GM19455 (cell line): ENCODE measurements around the gene ZNF688.
A peak's percentile ranks its signal among the peaks of the same experiment; 100 is the strongest.
"Not testable (repeated sequence)": the region's sequence is repeated elsewhere in the genome, so short reads cannot be mapped to it uniquely, and the experiment has no call there.

Experiments
- ATAC-seq: cut with Tn5 transposase; IDR thresholded peaks from one replicate; pipeline ENCODE4 v1.9.1; 2021; ENCODE audit not compliant: unreplicated experiment

ZNF688 gene

GRCh38 chr16:30535106-30535776 is 36.3 kb downstream of the ZNF688 start:
- ATAC-seq = no peak

- ATAC-seq = no peak
Measured at GRCh38 chr16:30534368-30535105, 37.0 kb downstream of the ZNF688 start, which contains the start of gene ZNF747. TSS of gene ZNF747 (minus strand) at chr16:30534858. CDS start at chr16:30534679, 179 bp downstream.

- no peak for ATAC-seq
Measured at GRCh38 chr16:30533748-30534367, 37.7 kb downstream of the ZNF688 start.

DNA sequence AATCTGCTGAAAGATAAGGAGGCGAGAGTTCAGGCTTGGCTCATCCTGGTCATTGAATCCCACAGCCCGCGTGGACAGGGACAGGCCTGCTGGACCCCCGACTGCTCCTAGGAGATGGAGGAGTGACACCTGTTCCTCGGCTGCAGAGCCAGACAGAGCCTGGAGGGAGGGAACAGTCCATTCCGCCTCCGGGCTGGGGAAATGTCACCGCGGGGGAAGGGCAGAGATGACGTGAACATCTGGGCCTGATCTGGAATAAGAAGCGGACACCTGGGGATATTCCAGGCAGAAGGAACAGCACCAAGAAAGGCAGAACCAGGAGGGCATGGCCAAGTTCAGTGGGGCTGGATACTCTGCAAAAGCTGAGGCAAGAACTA is 38.4 kb downstream of the ZNF688 start:
- ATAC-seq = no peak

DNA sequence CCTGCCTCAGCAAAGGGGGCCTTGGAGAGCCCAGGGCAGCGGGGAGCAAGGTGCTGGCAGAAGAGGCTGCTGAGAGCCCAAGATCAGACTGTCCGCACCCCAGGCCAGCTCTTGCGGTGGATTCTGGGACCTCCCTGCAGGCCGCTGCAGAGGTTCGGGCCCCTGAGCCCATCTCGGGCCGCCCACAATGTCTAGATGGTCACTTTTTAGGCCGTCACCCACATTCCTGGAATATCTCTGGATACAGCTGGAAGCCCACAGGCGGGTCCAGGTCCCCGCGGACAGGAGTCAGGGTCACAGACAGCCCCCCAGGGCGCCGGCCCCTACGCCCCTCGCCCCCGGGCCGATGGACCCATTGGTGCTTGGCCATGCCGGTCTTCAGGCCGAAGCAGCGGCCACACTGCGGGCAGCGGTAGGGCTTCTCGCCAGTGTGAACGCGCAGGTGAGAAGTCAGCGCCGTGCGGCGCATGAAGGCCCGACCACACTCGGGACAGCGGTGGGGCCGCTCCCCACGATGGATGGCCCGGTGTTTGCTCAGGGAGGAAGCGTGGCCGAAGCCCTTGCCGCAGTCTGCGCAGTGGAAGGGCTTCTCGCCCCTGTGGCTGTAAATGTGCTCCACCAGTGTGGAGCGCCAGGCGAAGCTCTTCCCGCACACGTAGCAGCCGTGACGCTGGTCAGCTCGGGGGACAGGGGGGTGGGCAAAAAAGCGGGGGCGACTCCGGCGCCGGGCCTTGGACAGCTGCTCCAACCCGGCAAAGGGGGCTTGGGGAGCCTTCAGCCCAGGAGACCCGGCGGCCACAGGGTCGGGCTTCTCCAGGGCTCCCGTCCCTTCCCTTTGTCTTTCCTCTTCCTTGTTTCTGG is 39.0 kb downstream of the ZNF688 start:
- ATAC-seq = no peak

DNA sequence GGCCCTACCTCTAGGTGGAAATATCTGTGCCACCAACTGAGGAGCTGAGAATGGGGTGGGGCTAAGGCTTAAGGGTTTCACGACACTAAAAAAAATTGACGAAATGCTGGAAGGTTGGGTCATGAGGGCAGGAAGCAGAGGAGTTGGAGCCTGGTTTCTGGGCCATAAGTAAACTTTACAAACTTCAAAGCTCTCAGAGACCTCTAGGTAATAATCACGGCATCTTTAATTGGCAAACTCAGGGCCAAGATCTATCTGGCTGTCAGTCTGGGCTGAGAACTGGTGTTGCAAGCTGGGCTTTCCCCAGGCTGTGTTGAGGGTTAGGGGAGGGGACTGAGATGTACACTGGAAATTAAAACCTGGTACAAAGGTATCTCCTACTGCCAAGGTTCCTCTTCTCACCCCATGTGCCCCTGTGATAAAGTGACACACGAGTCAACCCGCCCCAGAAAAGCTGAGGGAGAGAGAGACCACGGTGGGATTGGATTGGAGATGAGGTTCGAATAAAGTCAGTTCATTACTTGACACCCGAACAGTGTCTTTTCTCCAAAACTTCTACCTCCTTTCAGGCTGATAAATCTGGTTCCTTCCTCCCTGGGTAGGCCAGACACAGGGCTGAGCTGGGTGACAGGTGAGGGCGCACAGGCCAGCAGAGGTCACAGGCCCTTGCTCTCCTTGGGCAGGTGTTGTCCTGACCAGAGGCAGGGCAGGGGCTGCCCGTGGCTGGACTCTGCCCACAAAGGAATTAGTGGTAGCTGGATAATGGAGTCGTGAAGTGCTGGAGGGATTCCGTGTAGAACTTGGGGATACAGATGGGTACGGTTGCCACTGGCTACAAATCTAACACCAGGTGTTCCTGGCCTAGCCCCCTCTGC is 41.1 kb downstream of the ZNF688 start:
- no peak for ATAC-seq

DNA sequence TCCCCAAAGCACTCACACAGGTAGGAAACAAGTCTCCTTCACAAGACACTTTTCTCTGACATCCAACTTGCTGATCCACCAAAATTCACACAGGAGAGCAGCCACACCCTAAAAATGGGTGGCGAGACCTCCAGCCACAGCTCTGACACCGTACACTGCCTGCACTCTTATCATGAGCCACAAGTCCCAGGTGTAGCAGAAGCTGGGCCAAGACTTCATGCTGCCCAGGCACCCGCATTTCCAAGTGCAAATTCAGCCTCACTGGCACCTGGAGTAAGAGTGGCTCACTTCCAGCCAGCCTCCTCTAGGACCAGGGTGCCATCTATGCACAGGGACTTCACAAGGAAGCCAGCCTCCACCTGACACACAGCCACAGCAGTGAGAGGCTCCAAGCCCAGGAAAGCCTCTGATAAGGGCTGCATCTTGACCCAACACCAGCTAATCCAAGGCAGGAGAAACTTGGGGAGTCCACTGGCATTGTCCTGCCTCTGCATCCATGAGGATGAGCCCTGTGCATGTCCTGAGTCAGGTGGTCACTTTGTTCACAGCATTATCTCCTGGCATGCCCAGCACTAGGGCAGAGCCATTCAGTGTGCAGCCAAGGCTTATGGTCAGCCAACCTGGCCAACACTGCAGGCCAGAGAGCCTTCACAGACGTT is 42.6 kb downstream of the ZNF688 start:
- no peak for ATAC-seq

DNA sequence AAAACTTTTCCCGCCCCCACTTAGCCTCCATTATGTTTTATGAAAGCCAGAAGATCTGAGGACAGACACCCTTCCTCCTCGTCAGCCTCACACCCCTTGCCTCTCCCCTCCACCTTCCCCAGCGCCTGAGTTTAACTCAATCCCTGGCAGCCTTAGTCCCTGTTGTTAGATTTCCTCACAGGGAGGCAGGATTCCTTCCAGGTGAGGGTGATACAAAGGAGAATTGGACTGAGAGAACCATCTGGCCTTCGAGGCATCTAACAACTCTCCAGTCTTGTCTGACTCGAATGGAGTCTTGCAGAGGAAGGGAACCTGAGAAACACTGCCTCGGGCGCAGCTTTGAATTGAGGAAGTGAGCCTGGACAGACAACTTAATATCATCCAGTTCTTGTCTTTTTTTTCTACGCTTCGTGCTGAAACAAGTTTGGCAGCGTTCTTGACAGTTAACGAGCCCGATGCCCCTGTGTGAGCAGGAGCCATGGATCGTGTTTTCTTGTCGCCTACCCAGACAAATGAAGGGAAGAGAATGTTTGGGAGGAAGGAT is 43.8 kb downstream of the ZNF688 start:
- ATAC-seq = no peak

DNA sequence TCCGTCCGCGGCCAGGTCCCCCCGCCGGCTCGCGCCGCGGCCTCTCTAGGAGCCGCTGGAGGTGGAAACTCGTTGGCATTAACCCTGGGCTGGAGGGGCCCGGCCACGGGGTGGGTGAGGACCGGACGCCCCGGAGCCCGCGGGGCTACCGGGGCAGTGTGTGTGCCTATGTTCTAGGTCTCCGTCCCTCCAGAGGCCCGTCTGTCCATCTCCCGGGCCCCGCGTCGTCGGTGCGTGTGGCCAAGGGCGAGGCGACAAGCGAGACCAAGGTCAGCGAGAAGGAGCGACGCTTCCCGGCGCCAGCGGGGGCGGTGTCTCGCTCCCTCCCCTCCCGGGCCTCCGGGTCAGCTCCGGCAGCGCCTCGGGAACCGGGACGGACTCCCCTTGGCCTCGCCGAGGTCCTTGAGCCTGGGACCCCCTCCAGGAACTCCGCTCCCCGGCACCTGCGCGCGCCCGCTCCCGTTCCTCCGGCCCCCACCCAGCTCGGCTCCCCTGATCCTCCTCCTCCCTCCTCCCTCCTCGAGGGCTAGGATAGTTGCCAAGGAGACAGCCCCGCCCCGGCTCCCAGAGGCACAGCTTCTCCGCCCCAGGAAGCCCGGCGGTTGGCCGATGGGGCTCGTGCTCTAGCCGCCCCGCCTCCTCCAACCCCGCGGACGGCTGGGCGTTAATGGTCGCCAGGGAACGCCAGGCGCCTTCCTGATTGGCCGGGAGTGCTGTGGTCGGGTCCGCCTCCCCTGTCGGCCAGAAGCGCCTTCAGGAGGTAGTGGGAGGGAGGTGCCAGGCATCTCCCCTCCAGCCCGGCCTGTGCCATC is 44.5 kb downstream of the ZNF688 start:
- peak; percentile 76 for ATAC-seq

DNA sequence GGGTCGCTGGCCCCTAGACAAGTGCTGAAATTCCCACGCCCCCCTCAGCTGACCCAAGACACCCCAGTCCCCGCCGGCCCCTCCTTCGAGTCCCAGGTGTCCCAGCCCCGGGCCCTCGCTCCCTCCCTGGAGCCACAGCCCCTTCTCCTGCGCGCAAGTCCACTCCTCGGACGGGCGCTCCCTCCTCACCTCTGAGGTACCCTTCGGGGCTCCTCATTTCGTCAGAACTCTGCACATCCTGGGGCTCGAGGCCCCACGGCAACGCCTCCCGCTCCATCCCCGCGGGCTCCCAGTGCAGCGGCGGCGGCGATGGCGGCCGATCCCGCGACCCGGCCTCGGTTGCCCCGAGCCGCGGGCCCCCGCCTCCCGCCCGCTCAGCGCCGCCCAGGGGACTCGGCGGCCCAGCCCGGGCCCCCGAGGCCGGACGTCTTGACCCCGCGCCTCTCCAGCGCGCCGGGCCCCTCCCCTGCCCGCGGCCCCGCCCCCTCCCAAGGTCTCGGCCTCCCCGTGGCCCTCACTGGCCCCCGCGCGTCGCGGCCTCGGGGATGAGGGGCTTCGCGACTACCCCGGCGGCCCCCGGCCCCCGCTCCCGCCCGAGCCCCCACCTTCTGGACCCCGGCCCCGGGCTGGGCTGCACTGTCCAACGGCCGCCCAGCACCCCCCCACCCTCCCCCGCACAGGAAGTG is 45.2 kb downstream of the ZNF688 start, which contains the start of gene ZNF768:
Gene ZNF768 (minus strand): TSS at position 430 of the 686 bp plus-strand sequence. CDS start 153 bp downstream, at position 277.
- peak; percentile 22 for ATAC-seq

DNA sequence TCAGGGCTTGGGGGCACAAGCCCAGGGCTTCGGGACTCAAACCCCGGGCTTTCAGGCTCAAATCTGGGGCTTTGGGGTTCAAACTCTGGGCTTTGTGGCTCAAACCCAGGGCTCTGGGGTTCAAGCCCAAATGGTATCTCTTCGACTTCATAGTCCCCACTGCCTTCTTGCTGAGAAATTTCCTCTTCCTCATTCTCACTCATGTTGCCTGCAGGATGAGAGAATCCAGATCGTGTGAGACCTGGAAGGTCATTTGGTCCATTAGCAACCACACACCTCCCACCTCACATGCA is 45.7 kb downstream of the ZNF688 start:
- ATAC-seq = no peak

DNA sequence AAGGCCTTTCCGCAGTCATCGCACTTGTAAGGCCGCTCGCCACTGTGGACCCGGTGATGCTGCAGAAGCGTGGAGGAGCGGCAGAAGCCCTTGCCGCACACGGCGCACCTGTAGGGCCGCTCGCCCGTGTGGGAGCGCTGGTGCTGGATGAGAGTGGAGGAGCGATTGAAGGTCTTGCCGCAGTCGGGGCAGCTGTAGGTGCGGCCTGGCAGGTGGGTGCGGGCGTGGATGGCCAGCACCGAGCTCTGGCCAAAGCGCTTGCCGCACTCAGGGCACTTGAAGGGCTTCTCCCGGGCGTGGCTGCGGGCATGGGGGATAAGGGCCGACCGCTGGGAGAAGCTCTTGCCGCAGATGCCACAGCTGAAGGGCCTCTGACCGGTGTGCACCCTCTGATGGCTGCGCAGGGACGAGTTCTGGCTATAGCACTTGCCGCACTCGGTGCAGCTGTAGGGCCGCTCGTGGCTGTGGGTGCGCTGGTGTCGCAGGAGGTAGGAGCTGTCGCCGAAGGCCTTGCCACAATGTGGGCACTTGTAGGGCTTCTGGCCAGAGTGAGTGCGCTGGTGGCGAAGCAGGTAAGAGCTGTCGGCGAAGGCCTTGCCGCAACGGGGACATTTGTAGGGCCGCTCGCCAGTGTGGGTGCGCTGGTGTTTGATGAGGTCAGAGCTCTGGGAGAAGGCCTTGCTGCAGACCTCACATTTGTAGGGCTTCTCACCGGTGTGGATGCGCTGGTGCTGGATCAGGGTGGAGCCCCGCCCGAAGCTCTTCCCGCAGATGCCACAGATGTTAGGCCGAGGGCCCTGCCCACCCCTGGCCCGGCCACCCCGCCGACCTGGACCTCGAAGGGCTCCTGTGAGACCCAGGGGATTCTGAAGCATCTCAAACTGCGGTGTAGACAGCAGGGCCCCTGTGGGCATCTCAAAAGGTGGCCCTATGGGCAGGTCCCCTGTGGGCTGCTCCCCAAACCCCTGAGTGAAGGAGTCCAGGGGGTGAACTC is 46.6 kb downstream of the ZNF688 start:
- no peak for ATAC-seq

- no peak for ATAC-seq
Measured at GRCh38 chr16:30523768-30524574, 47.5 kb downstream of the ZNF688 start.

DNA sequence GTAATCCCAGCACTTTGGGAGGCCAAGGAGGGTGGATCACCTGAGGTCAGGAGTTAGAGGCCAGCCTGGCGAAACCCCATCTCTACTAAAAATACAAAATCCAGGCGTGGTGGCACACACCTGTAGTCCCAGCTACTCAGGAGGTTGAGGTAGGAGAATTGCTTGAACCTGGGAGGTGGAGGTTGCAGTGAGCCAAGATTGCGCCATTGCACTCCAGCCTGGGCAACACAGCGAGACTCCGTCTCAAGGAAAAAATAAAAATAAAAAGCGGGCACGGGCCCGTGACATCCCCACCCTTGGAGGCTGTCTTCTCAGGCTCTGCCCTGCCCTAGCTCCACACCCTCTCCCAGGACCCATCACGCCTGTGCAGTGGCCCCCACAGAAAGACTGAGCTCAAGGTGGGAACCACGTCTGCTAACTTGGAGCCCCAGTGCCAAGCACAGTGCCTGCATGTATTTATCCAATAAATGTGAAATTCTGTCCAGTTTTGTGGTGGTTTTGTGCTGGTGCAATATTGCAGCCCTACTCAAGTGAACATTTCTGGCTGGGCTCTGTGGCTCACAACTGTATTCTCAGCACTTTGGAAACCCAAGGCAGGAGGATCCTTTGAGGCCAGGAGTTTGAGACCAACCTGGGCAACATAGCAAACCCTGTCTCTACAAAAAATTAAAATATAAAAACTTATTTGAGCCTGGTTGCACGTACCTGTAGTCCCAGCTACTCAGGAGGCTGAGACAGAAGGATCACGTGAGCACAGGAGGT is 48.6 kb downstream of the ZNF688 start:
- ATAC-seq = not testable (repeated sequence)
